ENCODE measurements around the gene PAK6. TPM values are rescaled to one million over a fixed set of nuclear protein-coding genes. Genes with fewer than 3 reads are reported as not detected.

PAK6 gene
- polyA plus RNA-seq, 1 of the 3 experiments (the other 2 are of a cell fraction), result 0.07 TPM

DNA sequence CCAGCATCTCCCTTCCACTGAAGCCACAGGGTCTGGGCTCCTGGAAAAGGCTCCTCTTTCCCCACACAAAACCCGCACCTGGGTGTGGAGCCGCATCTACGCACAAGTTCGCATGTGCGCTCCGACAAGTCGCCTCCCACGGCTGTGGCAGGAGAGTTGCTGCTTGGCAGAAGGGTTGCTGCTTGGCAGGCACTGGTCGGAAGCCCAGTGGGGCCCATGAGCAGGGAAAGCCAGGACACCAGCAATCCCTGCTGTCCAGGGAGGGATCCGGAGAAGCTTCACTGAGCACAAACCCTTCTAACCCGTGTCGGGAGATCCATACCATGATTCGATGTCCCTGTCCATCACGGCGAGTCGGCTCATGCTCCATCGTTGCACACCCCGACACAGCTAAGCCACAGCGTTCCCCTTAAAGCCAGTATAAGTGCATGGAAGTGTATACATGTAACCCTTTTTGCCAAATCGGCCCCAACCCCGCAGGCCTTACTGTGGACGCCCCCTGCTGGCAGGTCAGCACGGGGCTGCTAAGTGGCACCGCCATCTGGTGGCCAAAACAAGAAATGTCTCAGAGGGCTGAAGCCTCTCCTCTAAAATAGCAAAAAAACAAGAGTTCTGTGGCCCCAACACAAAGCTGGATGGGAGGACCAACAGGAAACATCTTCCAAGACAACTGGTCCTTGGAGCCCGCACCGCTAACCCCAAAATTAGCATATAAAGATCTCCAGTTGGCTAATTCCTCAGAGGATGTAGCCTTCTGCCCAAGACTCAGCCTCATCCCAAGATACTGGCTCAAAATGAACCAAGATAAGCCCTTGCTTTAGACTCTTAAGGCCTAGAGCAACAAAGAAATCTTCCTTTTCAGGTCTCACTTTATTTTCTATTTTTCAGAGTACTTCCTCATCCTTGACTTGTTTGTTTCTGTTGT lies 35.7 kb downstream of the PAK6 start:
- Histone ChIP-seq H3K36me3 (replicated peaks in 1 of 2; ENCODE audit: control insufficient read depth in 1 of 2, insufficient read depth in 2 of 2, low read length in 1 of 2) (no peaks in the 10 kb centered on the region), H3K4me1 (ENCODE audit: control insufficient read depth in 1 of 2, insufficient read depth in 2 of 2, low read depth in 1 of 2, low read length in 1 of 2) (peaks cover under 1 to 5% of the 10 kb centered on the region in 2 experiments; a peak in 1 of 4 replicates), H3K9me2 (no peaks in the 10 kb centered on the region), H2AFZ (ENCODE audit: low read depth) (no peak overlapping the region), H3F3A (replicated peaks; ENCODE audit: insufficient read depth) (no peaks in the 10 kb centered on the region), H3K27ac (ENCODE audit: low read depth in 2 of 2, low read length in 1 of 2) (no peak overlapping the region), H3K4me3 (ENCODE audit: low read depth in 2 of 2, low read length in 1 of 2) (peak overlapping the region in 1 of 2 experiments; percentile 30; a peak in 1 of 4 replicates), H3K79me2 (ENCODE audit: insufficient read depth) (no peaks in the 10 kb centered on the region), H3K9me3 (no peaks in the 10 kb centered on the region), H3K9ac (no peak overlapping the region), H3K27me3 (ENCODE audit: insufficient read depth) (no peaks in the 10 kb centered on the region), H3K4me2 (no peak overlapping the region), H4K20me1 (ENCODE audit: insufficient read depth) (no peaks in the 10 kb centered on the region)
- ChIA-PET POLR2A (no interaction called here), CTCF (interaction anchor here (0.6 to 25.6 kb wide), 58 partner anchors 11 to 595 kb away, joined by 3 to 868 read pairs (median 4); partner anchors contain the start of genes ANKRD63, BMF, BUB1B and CCDC9B)
- DNase-seq, result peak; percentile 88
- 60% methylated on average over 21 of the region's 26 CpGs for WGBS (ENCODE audit: low lambda C conversion rate)
- TF ChIP-seq JUND (IDR thresholded peaks at IDR 0.05) (no peak), NRF1 (IDR thresholded peaks at IDR 0.05; ENCODE audit: low read depth, low read length) (peak; percentile 34), TEAD4 (IDR thresholded peaks at IDR 0.05; ENCODE audit: borderline replicate concordance, insufficient read depth) (no peak), REST (IDR thresholded peaks at IDR 0.05; ENCODE audit: low read depth, low read length) (no peak), YY1 (IDR thresholded peaks at IDR 0.05; ENCODE audit: low read depth) (no peak), SMC3 (IDR thresholded peaks at IDR 0.05; ENCODE audit: low read depth, low read length) (peak; percentile 100), FOXM1 (IDR thresholded peaks at IDR 0.05; ENCODE audit: low read depth) (no peak), ELF1 (IDR thresholded peaks at IDR 0.05) (no peak), SIN3A (IDR thresholded peaks at IDR 0.05; ENCODE audit: borderline replicate concordance, low read depth, low read length) (no peak), MEF2A (IDR thresholded peaks at IDR 0.05; ENCODE audit: borderline replicate concordance, low read depth) (no peak), RFX5 (IDR thresholded peaks at IDR 0.05; ENCODE audit: low read length) (no peak; the same call in 1 of the 2 replicates), EZH2phosphoT487 (IDR thresholded peaks at IDR 0.05; ENCODE audit: borderline replicate concordance, low read depth) (no peak), NFIC (IDR thresholded peaks at IDR 0.05; ENCODE audit: borderline replicate concordance) (no peak), CHD2 (IDR thresholded peaks at IDR 0.05; ENCODE audit: low read length, partially characterized antibody) (no peak), FOSL2 (IDR thresholded peaks at IDR 0.05; ENCODE audit: borderline replicate concordance, low read depth) (no peak), FOXJ3 (CRISPR knock-in tag; IDR thresholded peaks at IDR 0.05) (no peak), TAF1 (IDR thresholded peaks at IDR 0.05; ENCODE audit: borderline replicate concordance, low read depth, low read length) (0 out of 2 replicates have a peak, but pooled peaks have one; percentile 15), POLR2AphosphoS5 (IDR thresholded peaks at IDR 0.05; ENCODE audit: low read depth, low read length) (no peak)
- TF ChIP-seq, protein P1, sequence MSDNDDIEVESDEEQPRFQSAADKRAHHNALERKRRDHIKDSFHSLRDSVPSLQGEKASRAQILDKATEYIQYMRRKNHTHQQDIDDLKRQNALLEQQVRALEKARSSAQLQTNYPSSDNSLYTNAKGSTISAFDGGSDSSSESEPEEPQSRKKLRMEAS (IDR thresholded peaks at IDR 0.05; ENCODE audit: low read depth), result no peak
- TF ChIP-seq, protein P2, sequence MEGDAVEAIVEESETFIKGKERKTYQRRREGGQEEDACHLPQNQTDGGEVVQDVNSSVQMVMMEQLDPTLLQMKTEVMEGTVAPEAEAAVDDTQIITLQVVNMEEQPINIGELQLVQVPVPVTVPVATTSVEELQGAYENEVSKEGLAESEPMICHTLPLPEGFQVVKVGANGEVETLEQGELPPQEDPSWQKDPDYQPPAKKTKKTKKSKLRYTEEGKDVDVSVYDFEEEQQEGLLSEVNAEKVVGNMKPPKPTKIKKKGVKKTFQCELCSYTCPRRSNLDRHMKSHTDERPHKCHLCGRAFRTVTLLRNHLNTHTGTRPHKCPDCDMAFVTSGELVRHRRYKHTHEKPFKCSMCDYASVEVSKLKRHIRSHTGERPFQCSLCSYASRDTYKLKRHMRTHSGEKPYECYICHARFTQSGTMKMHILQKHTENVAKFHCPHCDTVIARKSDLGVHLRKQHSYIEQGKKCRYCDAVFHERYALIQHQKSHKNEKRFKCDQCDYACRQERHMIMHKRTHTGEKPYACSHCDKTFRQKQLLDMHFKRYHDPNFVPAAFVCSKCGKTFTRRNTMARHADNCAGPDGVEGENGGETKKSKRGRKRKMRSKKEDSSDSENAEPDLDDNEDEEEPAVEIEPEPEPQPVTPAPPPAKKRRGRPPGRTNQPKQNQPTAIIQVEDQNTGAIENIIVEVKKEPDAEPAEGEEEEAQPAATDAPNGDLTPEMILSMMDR (IDR thresholded peaks at IDR 0.05), result peak; percentile 100
- TF ChIP-seq, protein P3, sequence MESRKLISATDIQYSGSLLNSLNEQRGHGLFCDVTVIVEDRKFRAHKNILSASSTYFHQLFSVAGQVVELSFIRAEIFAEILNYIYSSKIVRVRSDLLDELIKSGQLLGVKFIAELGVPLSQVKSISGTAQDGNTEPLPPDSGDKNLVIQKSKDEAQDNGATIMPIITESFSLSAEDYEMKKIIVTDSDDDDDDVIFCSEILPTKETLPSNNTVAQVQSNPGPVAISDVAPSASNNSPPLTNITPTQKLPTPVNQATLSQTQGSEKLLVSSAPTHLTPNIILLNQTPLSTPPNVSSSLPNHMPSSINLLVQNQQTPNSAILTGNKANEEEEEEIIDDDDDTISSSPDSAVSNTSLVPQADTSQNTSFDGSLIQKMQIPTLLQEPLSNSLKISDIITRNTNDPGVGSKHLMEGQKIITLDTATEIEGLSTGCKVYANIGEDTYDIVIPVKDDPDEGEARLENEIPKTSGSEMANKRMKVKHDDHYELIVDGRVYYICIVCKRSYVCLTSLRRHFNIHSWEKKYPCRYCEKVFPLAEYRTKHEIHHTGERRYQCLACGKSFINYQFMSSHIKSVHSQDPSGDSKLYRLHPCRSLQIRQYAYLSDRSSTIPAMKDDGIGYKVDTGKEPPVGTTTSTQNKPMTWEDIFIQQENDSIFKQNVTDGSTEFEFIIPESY (IDR thresholded peaks at IDR 0.05; ENCODE audit: borderline replicate concordance, low read depth), result no peak
- TF ChIP-seq, protein P4, sequence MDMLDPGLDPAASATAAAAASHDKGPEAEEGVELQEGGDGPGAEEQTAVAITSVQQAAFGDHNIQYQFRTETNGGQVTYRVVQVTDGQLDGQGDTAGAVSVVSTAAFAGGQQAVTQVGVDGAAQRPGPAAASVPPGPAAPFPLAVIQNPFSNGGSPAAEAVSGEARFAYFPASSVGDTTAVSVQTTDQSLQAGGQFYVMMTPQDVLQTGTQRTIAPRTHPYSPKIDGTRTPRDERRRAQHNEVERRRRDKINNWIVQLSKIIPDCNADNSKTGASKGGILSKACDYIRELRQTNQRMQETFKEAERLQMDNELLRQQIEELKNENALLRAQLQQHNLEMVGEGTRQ (IDR thresholded peaks at IDR 0.05; ENCODE audit: borderline replicate concordance, low read depth, low read length), result no peak
- TF ChIP-seq, protein P5, sequence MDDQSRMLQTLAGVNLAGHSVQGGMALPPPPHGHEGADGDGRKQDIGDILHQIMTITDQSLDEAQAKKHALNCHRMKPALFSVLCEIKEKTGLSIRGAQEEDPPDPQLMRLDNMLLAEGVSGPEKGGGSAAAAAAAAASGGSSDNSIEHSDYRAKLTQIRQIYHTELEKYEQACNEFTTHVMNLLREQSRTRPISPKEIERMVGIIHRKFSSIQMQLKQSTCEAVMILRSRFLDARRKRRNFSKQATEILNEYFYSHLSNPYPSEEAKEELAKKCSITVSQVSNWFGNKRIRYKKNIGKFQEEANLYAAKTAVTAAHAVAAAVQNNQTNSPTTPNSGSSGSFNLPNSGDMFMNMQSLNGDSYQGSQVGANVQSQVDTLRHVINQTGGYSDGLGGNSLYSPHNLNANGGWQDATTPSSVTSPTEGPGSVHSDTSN (IDR thresholded peaks at IDR 0.05), result no peak
